GM23338 (cell line): ENCODE results near the gene UBE2G1. TPM values are rescaled to one million over a fixed set of nuclear protein-coding genes. Genes with fewer than 3 reads are reported as not detected.

Source experiments
- ATAC-seq: fragments of 200-7000 bp; cut with Tn5 transposase; 3 replicates; pipeline ENCODE4 v1.9.1; 2020
- DNase-seq: peaks from one replicate; pipeline ENCODE4 v3.0.0-alpha.2; 2015; ENCODE audit warnings: low spot score
- H2AFZ ChIP-seq: fragments of 200-600 bp; sonication (generic); 2 replicates; pipeline ENCODE4 v1.8.0; 2016; ENCODE audit warnings: antibody characterized with exemption, mild to moderate bottlenecking, moderate library complexity
- H3F3A ChIP-seq: fragments of 200-600 bp; sonication (generic); replicated peaks from 2 replicates; pipeline ENCODE4 v1.8.0; 2017; ENCODE audit warnings: antibody characterized with exemption, mixed run types, low read depth
- H3K27ac ChIP-seq: fragments of 200-600 bp; sonication (generic); 2 replicates; pipeline ENCODE4 v1.6.1; 2016; ENCODE audit warnings: low read depth
- H3K27me3 ChIP-seq: fragments of 200-600 bp; sonication (generic); 2 replicates; pipeline ENCODE4 v1.8.0; 2016; ENCODE audit warnings: mild to moderate bottlenecking, mixed run types, moderate library complexity; ENCODE audit not compliant: insufficient read depth
- H3K36me3 ChIP-seq: fragments of 200-600 bp; sonication (generic); 2 replicates; pipeline ENCODE4 v1.8.0; 2016; ENCODE audit warnings: mild to moderate bottlenecking; ENCODE audit not compliant: insufficient read depth
- H3K4me1 ChIP-seq: fragments of 200-600 bp; sonication (generic); 2 replicates; pipeline ENCODE4 v1.8.0; 2016; ENCODE audit warnings: mild to moderate bottlenecking, moderate library complexity; ENCODE audit not compliant: insufficient read depth
- H3K4me2 ChIP-seq: fragments of 200-600 bp; sonication (generic); 2 replicates; pipeline ENCODE4 v1.7.1; 2017; ENCODE audit warnings: mixed run types
- H3K4me3 ChIP-seq: fragments of 200-600 bp; sonication (generic); 2 replicates; pipeline ENCODE4 v1.6.1; 2016; ENCODE audit warnings: mixed run types
- H3K79me2 ChIP-seq: fragments of 200-600 bp; sonication (generic); replicated peaks from 2 replicates; pipeline ENCODE4 v1.8.0; 2017; ENCODE audit warnings: mild to moderate bottlenecking; ENCODE audit not compliant: insufficient read depth
- H3K9me2 ChIP-seq: fragments of 200-600 bp; sonication (generic); 2 replicates; pipeline ENCODE4 v1.8.0; 2017; ENCODE audit not compliant: insufficient read depth
- H4K20me1 ChIP-seq: fragments of 200-600 bp; sonication (generic); replicated peaks from 2 replicates; pipeline ENCODE4 v1.8.0; 2017; ENCODE audit warnings: mild to moderate bottlenecking; ENCODE audit not compliant: insufficient read depth
- H3K27ac Mint-ChIP-seq: 2 replicates; pipeline ENCODE4 v1.8.0; 2020; ENCODE audit warnings: inconsistent platforms, mild to moderate bottlenecking, moderate library complexity, mixed read lengths
- H3K27me3 Mint-ChIP-seq: 3 replicates; pipeline ENCODE4 v1.8.0; 2022; ENCODE audit warnings: low read depth, mild to moderate bottlenecking, moderate library complexity, mixed read lengths, inconsistent platforms; ENCODE audit not compliant: insufficient read depth, poor library complexity
- H3K36me3 Mint-ChIP-seq: 3 replicates; pipeline ENCODE4 v1.8.0; 2021; ENCODE audit warnings: low read depth, mild to moderate bottlenecking, inconsistent platforms, moderate library complexity, mixed read lengths
- H3K4me1 Mint-ChIP-seq: 3 replicates; pipeline ENCODE4 v1.8.0; 2020; ENCODE audit warnings: mild to moderate bottlenecking, inconsistent platforms, mixed read lengths
- H3K4me3 Mint-ChIP-seq: 3 replicates; pipeline ENCODE4 v1.8.0; 2021; ENCODE audit warnings: moderate library complexity, mild to moderate bottlenecking, inconsistent platforms, mixed read lengths
- H3K9me3 Mint-ChIP-seq: 3 replicates; pipeline ENCODE4 v1.8.0; 2020; ENCODE audit warnings: moderate library complexity, mild to moderate bottlenecking, inconsistent platforms, mixed read lengths
- CREB1 ChIP-seq: fragments of 250-450 bp; sonication (Bioruptor Pico); IDR thresholded peaks from 2 replicates; pipeline ENCODE4 v1.5.0; 2020; ENCODE audit warnings: low read depth, mild to moderate bottlenecking, moderate library complexity
- CTCF ChIP-seq, 2 experiments: fragments of 200-600 bp in 1 of 2; sonication (generic) in 1 of 2; conservative IDR thresholded peaks; 2 replicates each; pipeline versions ENCODE4 v1.5.1 to v1.6.1; 2016 to 2017; ENCODE audit warnings: antibody characterized with exemption in 2 of 2, low read depth in 2 of 2, mild to moderate bottlenecking in 2 of 2, moderate library complexity in 1 of 2
- ETS1 ChIP-seq: IDR thresholded peaks from 2 replicates; pipeline ENCODE4 v1.6.1; 2016; ENCODE audit warnings: antibody characterized with exemption
- EZH2 ChIP-seq: fragments of 200-600 bp; sonication (generic); IDR thresholded peaks from one replicate; pipeline ENCODE4 v1.8.0; 2017; ENCODE audit warnings: antibody characterized with exemption, mild to moderate bottlenecking, low read depth; ENCODE audit not compliant: unreplicated experiment
- EZH2phosphoT487 ChIP-seq: fragments of 200-600 bp; sonication (generic); IDR thresholded peaks from one replicate; pipeline ENCODE4 v1.8.1; 2018; ENCODE audit warnings: antibody characterized with exemption; ENCODE audit not compliant: unreplicated experiment
- JUNB ChIP-seq: IDR thresholded peaks from one replicate; pipeline ENCODE4 v1.6.1; 2016; ENCODE audit warnings: antibody characterized with exemption; ENCODE audit not compliant: unreplicated experiment
- NANOG ChIP-seq: IDR thresholded peaks from 2 replicates; pipeline ENCODE4 v1.6.1; 2016; ENCODE audit warnings: antibody characterized with exemption, borderline replicate concordance
- POLR2AphosphoS5 ChIP-seq: IDR thresholded peaks from 2 replicates; pipeline ENCODE4 v1.6.1; 2016; ENCODE audit warnings: antibody characterized with exemption, low read depth
- REST ChIP-seq: IDR thresholded peaks from one replicate; pipeline ENCODE4 v1.6.1; 2018; ENCODE audit warnings: antibody characterized with exemption; ENCODE audit not compliant: unreplicated experiment
- STAT1 ChIP-seq: IDR thresholded peaks from one replicate; pipeline ENCODE4 v1.6.1; 2016; ENCODE audit warnings: antibody characterized with exemption; ENCODE audit not compliant: unreplicated experiment
- ZNF114 ChIP-seq: fragments of 250-450 bp; sonication (Bioruptor Pico); IDR thresholded peaks from 2 replicates; pipeline ENCODE4 v1.5.0; 2020; ENCODE audit warnings: mild to moderate bottlenecking, moderate library complexity
- ZNF331 ChIP-seq: fragments of 250-450 bp; sonication (Bioruptor Pico); IDR thresholded peaks from 2 replicates; pipeline ENCODE4 v1.5.0; 2020; ENCODE audit warnings: low read depth, mild to moderate bottlenecking, moderate library complexity
- ZNF462 ChIP-seq: fragments of 250-450 bp; sonication (Bioruptor Pico); IDR thresholded peaks from 2 replicates; pipeline ENCODE4 v1.5.0; 2020; ENCODE audit warnings: mild to moderate bottlenecking, moderate library complexity
- polyA plus RNA-seq: library from polyadenylated mRNA; unstranded; fragments of >200 nt; fragmentation: Nextera tagmentation; extraction: Ambion mirVana; gene quantifications from 2 replicates; pipeline ENCODE4 v1.2.1, GENCODE V29; 2016
- total RNA-seq: library from RNA; depleted of rRNA; stranded (reverse); fragments of >200 nt; shearing (Covaris generic); gene quantifications from 2 replicates; pipeline ENCODE4 v1.2.3, GENCODE V29; 2014

Gene UBE2G1
- total and polyA plus RNA-seq, 2 experiments from 2014 or later, result 71.9 to 145 TPM

- Histone ChIP-seq H3K27ac (no peak overlapping the region), H3K36me3 (peaks cover 4% of the 10 kb centered on the region), H3K27me3 (no peaks in the 10 kb centered on the region), H3K4me3 (no peak overlapping the region), H3K79me2 (0 out of 2 replicates have a peak, but pooled peaks cover 8% of the 10 kb centered on the region), H3K4me2 (no peak overlapping the region), H3K9me2 (no peaks in the 10 kb centered on the region), H3K4me1 (no peaks in the 10 kb centered on the region), H3F3A (no peaks in the 10 kb centered on the region), H2AFZ (no peak overlapping the region), H4K20me1 (peaks cover 4% of the 10 kb centered on the region; the same call in 1 of the 2 replicates)
- ATAC-seq (no peak), DNase-seq (no peak)
- Mint-ChIP-seq H3K4me1 (no peaks in the 10 kb centered on the region), H3K27me3 (no peaks in the 10 kb centered on the region), H3K4me3 (no peak overlapping the region), H3K9me3 (no peaks in the 10 kb centered on the region), H3K36me3 (peaks cover 30% of the 10 kb centered on the region; the same call in 2 of the 3 replicates), H3K27ac (no peak overlapping the region)
- TF ChIP-seq ZNF462, result no peak
- TF ChIP-seq ZNF114 (CRISPR knock-in tag), result no peak
- no peak for TF ChIP-seq POLR2AphosphoS5
- no peak for TF ChIP-seq NANOG
- no peak for TF ChIP-seq EZH2phosphoT487
- no peak for TF ChIP-seq CREB1 (CRISPR knock-in tag)
- no peak for TF ChIP-seq EZH2
- TF ChIP-seq ETS1, result no peak
- TF ChIP-seq JUNB, result no peak
- TF ChIP-seq CTCF (conservative IDR thresholded peaks at IDR 0.05; ENCODE audit: low read depth in 2 of 2), result no peak
- TF ChIP-seq STAT1, result no peak
- TF ChIP-seq REST, result no peak
- no peak for TF ChIP-seq ZNF331 (CRISPR knock-in tag)
These were observed 132.7 kb downstream of the UBE2G1 start for GRCh38 chr17:4233668-4234258.
